ENCODE measurements around the gene SPINT2.
A peak's percentile ranks its signal among the peaks of the same experiment; 100 is the strongest.

The SPINT2 gene

DNA sequence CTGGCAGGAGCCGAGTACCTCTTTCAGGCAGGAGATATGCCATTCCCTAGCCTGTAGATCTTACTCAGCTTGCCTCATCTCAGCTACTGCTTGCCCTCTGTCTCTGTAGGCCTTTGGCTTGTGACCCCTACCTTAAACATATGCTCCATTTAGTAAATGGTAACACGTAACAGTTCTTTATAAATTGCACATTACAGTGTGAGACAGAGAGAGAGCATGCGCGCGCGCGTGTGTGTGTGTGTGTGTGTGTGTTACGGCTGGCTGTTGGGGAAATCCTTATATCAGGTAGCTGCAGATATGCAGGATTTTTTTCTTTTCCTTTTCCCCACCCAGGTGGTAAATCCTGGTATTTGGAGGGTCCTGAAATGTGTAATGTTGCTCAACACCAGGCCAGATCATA is 4.2 kb downstream of the SPINT2 start:
- POLR2A ChIA-PET = no interaction called here
- CTCF ChIA-PET = no interaction called here
- TF ChIP-seq NFRKB (IDR thresholded peaks at IDR 0.05) (no peak), FOXK2 (IDR thresholded peaks at IDR 0.05) (no peak), TARDBP (IDR thresholded peaks at IDR 0.05) (no peak), SUZ12 (IDR thresholded peaks at IDR 0.05) (no peak), BHLHE40 (IDR thresholded peaks at IDR 0.05; ENCODE audit: borderline replicate concordance) (no peak), LEF1 (IDR thresholded peaks at IDR 0.05; ENCODE audit: borderline replicate concordance) (no peak), ARNT (IDR thresholded peaks at IDR 0.05) (no peak), L3MBTL2 (conservative IDR thresholded peaks at IDR 0.05) (no peak), ELF4 (IDR thresholded peaks at IDR 0.05) (no peak), HDGF (IDR thresholded peaks at IDR 0.05; ENCODE audit: borderline replicate concordance) (no peak), ZNF384 (IDR thresholded peaks at IDR 0.05) (no peak)
- TF ChIP-seq, protein P1, sequence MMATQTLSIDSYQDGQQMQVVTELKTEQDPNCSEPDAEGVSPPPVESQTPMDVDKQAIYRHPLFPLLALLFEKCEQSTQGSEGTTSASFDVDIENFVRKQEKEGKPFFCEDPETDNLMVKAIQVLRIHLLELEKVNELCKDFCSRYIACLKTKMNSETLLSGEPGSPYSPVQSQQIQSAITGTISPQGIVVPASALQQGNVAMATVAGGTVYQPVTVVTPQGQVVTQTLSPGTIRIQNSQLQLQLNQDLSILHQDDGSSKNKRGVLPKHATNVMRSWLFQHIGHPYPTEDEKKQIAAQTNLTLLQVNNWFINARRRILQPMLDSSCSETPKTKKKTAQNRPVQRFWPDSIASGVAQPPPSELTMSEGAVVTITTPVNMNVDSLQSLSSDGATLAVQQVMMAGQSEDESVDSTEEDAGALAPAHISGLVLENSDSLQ (IDR thresholded peaks at IDR 0.05) = no peak
- no peak for DNase-seq (ENCODE audit: extremely low spot score)

DNA sequence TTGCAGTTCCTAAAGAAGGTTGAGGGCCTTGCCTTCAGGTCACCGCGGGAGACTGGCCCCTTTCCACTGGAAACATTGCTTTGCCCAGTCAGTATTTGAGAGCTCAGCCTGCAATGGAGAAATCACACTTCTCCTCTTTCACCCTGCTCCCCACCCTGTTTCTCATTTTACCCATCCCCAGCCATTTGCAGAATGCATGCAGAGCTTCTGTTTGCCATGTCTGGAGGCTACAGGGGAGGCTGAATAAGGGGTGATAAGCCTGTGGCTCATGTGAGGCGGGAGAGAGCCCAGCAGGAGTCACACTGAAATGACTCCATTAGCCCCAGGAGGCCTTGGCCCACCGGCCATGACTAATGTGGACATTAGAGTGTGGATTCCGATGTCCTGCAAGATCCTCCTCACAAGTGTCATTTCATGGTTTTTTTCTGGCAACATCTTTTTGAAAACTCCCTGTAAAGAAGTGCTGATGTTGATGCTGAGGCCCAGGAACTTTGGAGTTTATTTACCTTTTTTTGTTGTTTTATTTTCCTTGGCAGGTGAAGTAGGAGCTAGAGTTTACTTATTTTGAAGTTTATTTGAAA is 6.3 kb downstream of the SPINT2 start:
- TF ChIP-seq CTBP1 (IDR thresholded peaks at IDR 0.05; ENCODE audit: borderline replicate concordance) (no peak), L3MBTL2 (conservative IDR thresholded peaks at IDR 0.05) (peak; percentile 22; the same call in 1 of the 2 replicates)
- DNase-seq (ENCODE audit: extremely low spot score) = no peak
- CTCF ChIA-PET = interaction anchor here (0.6 to 1.2 kb wide), 3 partner anchors 13 to 508 kb away, joined by 3 read pairs; no protein-coding TSS in a partner anchor
- POLR2A ChIA-PET = no interaction called here

DNA sequence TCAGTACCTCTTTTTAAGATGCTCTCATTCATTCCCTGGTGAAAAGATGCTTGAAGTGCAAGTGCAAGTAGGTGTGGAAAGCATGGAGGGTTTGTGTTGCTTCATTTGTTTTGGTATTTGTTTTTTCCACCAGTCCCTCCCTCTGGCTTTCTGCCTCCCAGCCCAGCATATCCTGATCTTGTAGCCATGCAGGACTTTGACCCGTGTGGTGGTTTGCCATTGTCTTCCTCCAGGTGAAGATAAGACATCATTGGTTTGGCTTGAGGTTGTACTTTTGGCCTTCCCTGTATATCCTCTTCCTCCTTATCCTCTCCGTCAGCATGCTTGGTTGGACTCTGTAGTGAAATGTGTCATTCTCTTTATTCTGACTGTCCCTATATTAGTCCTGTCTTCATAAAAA is 9.1 kb downstream of the SPINT2 start:
- ChIA-PET POLR2A (no interaction called here), CTCF (no interaction called here)
- TF ChIP-seq ARNT (IDR thresholded peaks at IDR 0.05) (no peak), BHLHE40 (IDR thresholded peaks at IDR 0.05; ENCODE audit: borderline replicate concordance) (no peak), HDGF (IDR thresholded peaks at IDR 0.05; ENCODE audit: borderline replicate concordance) (no peak), FOXA1 (IDR thresholded peaks at IDR 0.05) (no peak), SP1 (IDR thresholded peaks at IDR 0.05) (no peak), ELF4 (IDR thresholded peaks at IDR 0.05) (no peak), LEF1 (IDR thresholded peaks at IDR 0.05; ENCODE audit: borderline replicate concordance) (no peak), L3MBTL2 (conservative IDR thresholded peaks at IDR 0.05) (no peak), NFRKB (IDR thresholded peaks at IDR 0.05) (no peak), TARDBP (IDR thresholded peaks at IDR 0.05) (no peak), SUZ12 (IDR thresholded peaks at IDR 0.05) (no peak), FOXM1 (IDR thresholded peaks at IDR 0.05; ENCODE audit: borderline replicate concordance) (no peak), CTBP1 (IDR thresholded peaks at IDR 0.05; ENCODE audit: borderline replicate concordance) (no peak), ZNF384 (IDR thresholded peaks at IDR 0.05) (no peak), FOXK2 (IDR thresholded peaks at IDR 0.05) (no peak)
- TF ChIP-seq, protein P1 (IDR thresholded peaks at IDR 0.05) = no peak
- no peak for DNase-seq (ENCODE audit: extremely low spot score)

DNA sequence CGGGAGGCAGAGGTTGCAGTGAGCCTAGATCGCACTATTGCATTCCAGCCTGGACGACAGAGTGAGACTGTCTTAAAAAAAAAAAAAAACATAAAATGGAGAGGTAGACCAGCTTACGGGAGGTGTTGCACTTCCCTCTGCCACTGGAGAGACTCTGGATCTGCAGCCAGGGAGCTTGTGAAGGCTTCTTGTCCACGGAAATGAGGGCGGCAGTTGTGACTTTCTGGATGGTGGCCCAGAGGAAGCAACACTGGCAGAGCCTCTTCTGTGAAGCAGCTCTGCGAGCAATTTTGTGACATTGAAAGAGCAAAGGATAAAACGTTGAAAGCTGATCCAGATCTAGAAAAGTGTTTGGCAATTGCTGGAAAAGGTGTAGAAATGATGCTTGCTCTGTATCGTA is 10.4 kb downstream of the SPINT2 start:
- CTCF ChIA-PET = no interaction called here
- POLR2A ChIA-PET = no interaction called here
- DNase-seq (ENCODE audit: extremely low spot score) = no peak
- TF ChIP-seq SUZ12 (IDR thresholded peaks at IDR 0.05) (no peak), CTBP1 (IDR thresholded peaks at IDR 0.05; ENCODE audit: borderline replicate concordance) (no peak), HDGF (IDR thresholded peaks at IDR 0.05; ENCODE audit: borderline replicate concordance) (no peak), L3MBTL2 (conservative IDR thresholded peaks at IDR 0.05) (no peak), FOXA1 (IDR thresholded peaks at IDR 0.05) (no peak), FOXM1 (IDR thresholded peaks at IDR 0.05; ENCODE audit: borderline replicate concordance) (no peak), LEF1 (IDR thresholded peaks at IDR 0.05; ENCODE audit: borderline replicate concordance) (no peak), ZNF384 (IDR thresholded peaks at IDR 0.05) (no peak), ARNT (IDR thresholded peaks at IDR 0.05) (no peak), ELF4 (IDR thresholded peaks at IDR 0.05) (no peak), SP1 (IDR thresholded peaks at IDR 0.05) (no peak), BHLHE40 (IDR thresholded peaks at IDR 0.05; ENCODE audit: borderline replicate concordance) (no peak), TARDBP (IDR thresholded peaks at IDR 0.05) (no peak), FOXK2 (IDR thresholded peaks at IDR 0.05) (no peak), NFRKB (IDR thresholded peaks at IDR 0.05) (no peak)
- TF ChIP-seq, protein P1 (IDR thresholded peaks at IDR 0.05) = no peak

DNA sequence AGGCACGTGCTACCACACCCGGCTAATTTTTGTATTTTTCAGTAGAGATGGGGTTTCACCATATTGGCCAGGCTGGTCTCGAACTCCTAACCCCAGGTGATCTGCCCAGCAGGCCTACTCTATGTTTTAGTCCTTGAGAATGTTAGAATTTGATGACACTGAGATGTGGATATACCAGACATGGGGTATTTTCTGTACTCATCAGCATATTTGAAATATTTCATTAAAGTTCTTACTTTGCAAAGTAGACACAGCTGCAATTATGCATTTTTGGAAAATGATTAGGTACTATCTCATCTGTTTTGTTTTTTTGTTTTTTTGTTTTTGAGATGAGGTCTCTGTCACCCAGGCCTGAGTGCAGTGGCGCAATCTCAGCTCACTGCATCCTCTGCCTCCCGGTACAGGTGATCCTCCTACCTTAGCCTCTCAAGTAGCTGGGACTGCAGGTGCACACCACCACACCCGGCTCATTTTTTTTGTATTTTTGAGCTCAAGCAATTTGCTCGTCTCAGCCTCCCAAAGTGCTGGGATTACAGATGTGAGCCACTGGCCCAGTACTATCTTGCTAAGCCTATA is 12.7 kb downstream of the SPINT2 start:
- DNase-seq (ENCODE audit: extremely low spot score) = no peak
- CTCF ChIA-PET = interaction anchor here (0.7 kb wide), 1 partner anchor 33 kb away, joined by 3 read pairs; no protein-coding TSS in a partner anchor
- TF ChIP-seq CTBP1 (IDR thresholded peaks at IDR 0.05; ENCODE audit: borderline replicate concordance) = no peak
- no peak for TF ChIP-seq NFRKB (IDR thresholded peaks at IDR 0.05)
- no peak for TF ChIP-seq FOXK2 (IDR thresholded peaks at IDR 0.05)
- no peak for TF ChIP-seq FOXM1 (IDR thresholded peaks at IDR 0.05; ENCODE audit: borderline replicate concordance)
- TF ChIP-seq BHLHE40 (IDR thresholded peaks at IDR 0.05; ENCODE audit: borderline replicate concordance) = no peak
- no peak for TF ChIP-seq LEF1 (IDR thresholded peaks at IDR 0.05; ENCODE audit: borderline replicate concordance)
- TF ChIP-seq FOXA1 (IDR thresholded peaks at IDR 0.05) = no peak
- no peak for TF ChIP-seq TARDBP (IDR thresholded peaks at IDR 0.05)
- no peak for TF ChIP-seq ARNT (IDR thresholded peaks at IDR 0.05)
- no peak for TF ChIP-seq ZNF384 (IDR thresholded peaks at IDR 0.05)
- no peak for TF ChIP-seq SUZ12 (IDR thresholded peaks at IDR 0.05)
- TF ChIP-seq, protein P1 (IDR thresholded peaks at IDR 0.05) = no peak
- no peak for TF ChIP-seq SP1 (IDR thresholded peaks at IDR 0.05)
- no peak for TF ChIP-seq ELF4 (IDR thresholded peaks at IDR 0.05)
- TF ChIP-seq HDGF (IDR thresholded peaks at IDR 0.05; ENCODE audit: borderline replicate concordance) = no peak
- TF ChIP-seq L3MBTL2 (conservative IDR thresholded peaks at IDR 0.05) = no peak
- POLR2A ChIA-PET = no interaction called here
